Measurements from ENCODE around the gene RSPH6A.

DNA sequence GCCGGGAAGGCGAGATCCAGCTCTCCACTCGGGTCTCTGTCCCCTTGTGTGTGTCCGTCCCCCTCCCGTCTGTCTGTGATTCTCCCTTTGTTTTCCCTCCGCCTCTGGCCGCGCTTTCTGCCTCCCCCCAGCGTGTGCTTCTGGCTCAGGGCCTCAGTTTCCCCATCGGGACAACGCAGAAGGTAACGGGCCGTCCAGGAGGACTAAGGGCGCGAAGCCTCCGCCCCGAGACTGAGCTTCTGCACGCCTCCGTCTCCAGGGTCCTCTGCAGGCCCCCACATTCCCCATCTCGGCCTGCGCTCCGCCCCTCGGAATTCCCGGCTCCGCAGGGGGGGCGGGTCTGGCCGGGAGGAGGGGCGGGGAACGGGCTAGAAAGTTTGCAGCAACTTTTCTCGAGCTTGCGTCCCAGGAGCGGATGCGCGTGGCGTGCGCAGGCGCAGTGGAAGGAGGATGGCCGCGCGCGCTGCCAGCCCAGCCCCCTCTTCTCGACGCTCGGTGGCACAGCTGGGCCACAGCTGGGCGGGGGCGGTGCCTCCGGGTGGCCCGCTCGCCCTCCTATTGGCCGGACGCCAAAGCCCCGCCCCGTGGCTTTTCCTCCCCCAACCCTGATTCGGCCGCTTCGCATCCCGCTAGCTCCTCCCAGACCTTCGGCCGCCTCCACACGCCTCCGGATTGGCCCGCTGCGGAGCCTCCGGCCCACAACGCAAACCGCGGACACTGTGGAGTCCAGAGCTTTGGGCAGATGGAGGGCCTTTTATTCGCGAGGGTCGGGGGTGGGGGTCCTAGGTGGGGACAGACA, 45.9 kb downstream of the RSPH6A start, which contains the start of gene SIX5:
- peak in 1 of 4 donors; percentile 55 for TF ChIP-seq EP300 (IDR thresholded peaks at IDR 0.05)
- TF ChIP-seq POLR2AphosphoS5 (IDR thresholded peaks at IDR 0.05), result peak; percentile 87 to 88
- peak in 3 of 4 donors; percentile 53 to 84 (median 66) for TF ChIP-seq POLR2A (IDR thresholded peaks at IDR 0.05)

Measured in upper lobe of left lung (tissue), 4 donors.